Peyer's patch (tissue), 4 donors: ENCODE results near the gene TRERF1. TPM values are rescaled to one million over a fixed set of nuclear protein-coding genes. Genes with fewer than 3 reads are reported as not detected.

Experiments used
- DNase-seq, 3 donors: peaks; one replicate each; pipeline ENCODE4 v3.0.0-alpha.2; 2017 to 2019
- H3K27ac ChIP-seq, 4 donors: fragments of 200-600 bp; sonication (generic); one replicate each; pipeline ENCODE4 v1.5.1; 2016 to 2019
- H3K27me3 ChIP-seq, 2 donors: fragments of 200-600 bp; sonication (generic); one replicate each; pipeline ENCODE4 v1.5.1; 2019
- H3K36me3 ChIP-seq, 3 donors: fragments of 200-600 bp; sonication (generic); one replicate each; pipeline ENCODE4 v1.5.1; 2016 to 2019
- H3K4me1 ChIP-seq, 4 donors: fragments of 200-600 bp; sonication (generic); one replicate each; pipeline ENCODE4 v1.5.1; 2016 to 2019
- H3K4me3 ChIP-seq, 4 donors: fragments of 200-600 bp; sonication (generic); 1 replicate in 3 of 4; 2 replicates in 1 of 4; pipeline ENCODE4 v1.5.1; 2016 to 2019; ENCODE audit warnings: mild to moderate bottlenecking in 1 of 4
- H3K9me3 ChIP-seq, 4 donors: fragments of 200-600 bp; sonication (generic); one replicate each; pipeline ENCODE4 v1.5.1; 2016 to 2019; ENCODE audit warnings: mild to moderate bottlenecking in 1 of 4
- POLR2A ChIP-seq, 2 donors: fragments of 450-650 bp; IDR thresholded peaks; one replicate each; pipeline ENCODE4 v1.5.1; 2017; ENCODE audit warnings: antibody characterized with exemption in 2 of 2, mild to moderate bottlenecking in 2 of 2, moderate library complexity in 2 of 2
- total RNA-seq, 4 donors: library from RNA; depleted of rRNA; stranded (reverse); fragments of >200 nt; gene quantifications; one replicate each; pipeline ENCODE4 v1.1.0, GENCODE V29; 2016
- TF ChIP-seq, protein P1 (sequence below), 6 experiments: fragments of 450-650 bp in 4 of 6; fragments of 200-600 bp in 2 of 6; sonication (generic) in 1 of 6; IDR thresholded peaks; one replicate each; pipeline ENCODE4 v1.5.1; 2017 to 2019; ENCODE audit warnings: antibody characterized with exemption in 6 of 6, mild to moderate bottlenecking in 3 of 6, moderate library complexity in 1 of 6

TRERF1 gene
- total RNA-seq, 4 donors from 2014 or later: 4.6 to 28.1 (median 8.5) TPM

GRCh38 chr6:42275376-42276033 lies 176.2 kb downstream of the TRERF1 start:
- no peaks in the 10 kb centered on the region for H3K9me3 ChIP-seq
- H3K27me3 ChIP-seq: no peaks in the 10 kb centered on the region
- no peak for DNase-seq
- peak overlapping the region in 3 of 4 donors; percentile 12 to 44 (median 15) for H3K27ac ChIP-seq
- no peaks in the 10 kb centered on the region for H3K36me3 ChIP-seq
- peaks cover 6 to 23% (median 15%) of the 10 kb centered on the region in 4 donors for H3K4me1 ChIP-seq
- no peak for TF ChIP-seq POLR2A (IDR thresholded peaks at IDR 0.05)
- TF ChIP-seq, protein P1, sequence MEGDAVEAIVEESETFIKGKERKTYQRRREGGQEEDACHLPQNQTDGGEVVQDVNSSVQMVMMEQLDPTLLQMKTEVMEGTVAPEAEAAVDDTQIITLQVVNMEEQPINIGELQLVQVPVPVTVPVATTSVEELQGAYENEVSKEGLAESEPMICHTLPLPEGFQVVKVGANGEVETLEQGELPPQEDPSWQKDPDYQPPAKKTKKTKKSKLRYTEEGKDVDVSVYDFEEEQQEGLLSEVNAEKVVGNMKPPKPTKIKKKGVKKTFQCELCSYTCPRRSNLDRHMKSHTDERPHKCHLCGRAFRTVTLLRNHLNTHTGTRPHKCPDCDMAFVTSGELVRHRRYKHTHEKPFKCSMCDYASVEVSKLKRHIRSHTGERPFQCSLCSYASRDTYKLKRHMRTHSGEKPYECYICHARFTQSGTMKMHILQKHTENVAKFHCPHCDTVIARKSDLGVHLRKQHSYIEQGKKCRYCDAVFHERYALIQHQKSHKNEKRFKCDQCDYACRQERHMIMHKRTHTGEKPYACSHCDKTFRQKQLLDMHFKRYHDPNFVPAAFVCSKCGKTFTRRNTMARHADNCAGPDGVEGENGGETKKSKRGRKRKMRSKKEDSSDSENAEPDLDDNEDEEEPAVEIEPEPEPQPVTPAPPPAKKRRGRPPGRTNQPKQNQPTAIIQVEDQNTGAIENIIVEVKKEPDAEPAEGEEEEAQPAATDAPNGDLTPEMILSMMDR (IDR thresholded peaks at IDR 0.05): no peak
- H3K4me3 ChIP-seq: no peak overlapping the region

DNA sequence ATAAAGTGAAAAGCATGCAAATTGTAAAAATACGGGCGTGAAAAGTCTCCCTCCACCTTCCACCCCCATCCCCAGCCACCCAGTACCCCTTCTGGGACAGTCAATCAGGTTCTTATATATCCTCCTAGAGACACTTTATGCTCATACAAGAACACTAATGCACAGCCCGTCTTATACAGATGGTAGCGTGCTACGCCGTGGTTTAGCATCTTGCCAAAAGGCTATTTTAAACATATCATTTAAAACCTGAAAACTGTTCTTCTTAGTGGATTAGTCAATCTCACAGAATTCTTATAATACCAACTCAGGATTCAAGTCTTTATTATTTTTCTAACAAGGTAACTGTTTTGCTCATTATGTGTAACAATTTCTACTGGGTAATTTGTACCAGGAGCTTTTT lies 176.8 kb downstream of the TRERF1 start:
- H3K27ac ChIP-seq: peak overlapping the region in 1 of 4 donors; percentile 15
- no peaks in the 10 kb centered on the region for H3K9me3 ChIP-seq
- peaks cover 6 to 17% (median 12%) of the 10 kb centered on the region in 4 donors for H3K4me1 ChIP-seq
- H3K4me3 ChIP-seq: no peak overlapping the region
- TF ChIP-seq, protein P1 (IDR thresholded peaks at IDR 0.05): no peak
- no peak for TF ChIP-seq POLR2A (IDR thresholded peaks at IDR 0.05)
- DNase-seq: no peak
- no peaks in the 10 kb centered on the region for H3K27me3 ChIP-seq
- H3K36me3 ChIP-seq: no peaks in the 10 kb centered on the region

GRCh38 chr6:42271834-42272805 lies 179.6 kb downstream of the TRERF1 start:
- no peak for TF ChIP-seq POLR2A (IDR thresholded peaks at IDR 0.05)
- TF ChIP-seq, protein P1 (IDR thresholded peaks at IDR 0.05): no peak
- no peaks in the 10 kb centered on the region for H3K27me3 ChIP-seq
- peaks cover 0 to 11% (median 0%) of the 10 kb centered on the region in 3 donors for H3K36me3 ChIP-seq
- DNase-seq: no peak
- no peaks in the 10 kb centered on the region for H3K9me3 ChIP-seq
- no peak overlapping the region for H3K4me3 ChIP-seq
- H3K4me1 ChIP-seq: no peaks in the 10 kb centered on the region
- H3K27ac ChIP-seq: peak overlapping the region in 1 of 4 donors; percentile 6

DNA sequence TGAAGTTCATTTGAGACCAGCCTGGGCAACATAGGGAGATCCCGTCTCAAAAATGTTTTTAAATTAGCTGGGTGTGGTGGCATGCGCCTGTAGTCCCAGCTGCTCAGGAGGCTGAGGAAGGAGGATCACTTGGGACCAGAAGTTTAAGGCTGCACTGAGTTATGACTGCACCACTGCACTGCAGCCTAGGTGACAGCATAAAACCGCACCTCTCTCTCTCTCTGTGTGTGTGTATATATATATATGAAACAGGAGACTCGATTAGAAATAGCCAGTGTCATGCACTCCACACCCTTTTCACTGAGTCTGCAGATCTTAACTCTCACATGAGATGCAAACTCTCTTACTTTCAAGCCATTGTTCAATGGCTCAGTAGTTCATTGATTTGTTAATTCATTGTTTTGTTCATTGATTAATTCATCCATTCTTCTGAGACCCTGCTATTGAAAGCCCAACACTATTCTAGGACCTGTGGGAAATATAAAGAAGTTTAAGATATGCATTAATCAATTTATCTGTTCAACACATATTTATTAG lies 181.7 kb downstream of the TRERF1 start:
- H3K4me1 ChIP-seq: no peaks in the 10 kb centered on the region
- H3K9me3 ChIP-seq: no peaks in the 10 kb centered on the region
- no peaks in the 10 kb centered on the region for H3K27me3 ChIP-seq
- DNase-seq: no peak
- no peak for TF ChIP-seq POLR2A (IDR thresholded peaks at IDR 0.05)
- TF ChIP-seq, protein P1 (IDR thresholded peaks at IDR 0.05): no peak
- H3K36me3 ChIP-seq: peaks cover 0 to 11% (median 0%) of the 10 kb centered on the region in 3 donors
- H3K4me3 ChIP-seq: no peak overlapping the region
- H3K27ac ChIP-seq: peak overlapping the region in 1 of 4 donors; percentile 52

GRCh38 chr6:42269553-42269952 lies 182.2 kb downstream of the TRERF1 start:
- H3K9me3 ChIP-seq: no peaks in the 10 kb centered on the region
- no peak overlapping the region for H3K4me3 ChIP-seq
- H3K4me1 ChIP-seq: no peaks in the 10 kb centered on the region
- H3K27me3 ChIP-seq: no peaks in the 10 kb centered on the region
- peaks cover 0 to 11% (median 0%) of the 10 kb centered on the region in 3 donors for H3K36me3 ChIP-seq
- peak overlapping the region in 1 of 4 donors; percentile 52 for H3K27ac ChIP-seq
- DNase-seq: peak in 2 of 3 donors; percentile 82 to 86
- no peak for TF ChIP-seq POLR2A (IDR thresholded peaks at IDR 0.05)
- TF ChIP-seq, protein P1 (IDR thresholded peaks at IDR 0.05): no peak
